Measurements from ENCODE around the gene FGF6. TPM values are rescaled to one million over a fixed set of nuclear protein-coding genes. Genes with fewer than 3 reads are reported as not detected.
A peak's percentile ranks its signal among the peaks of the same experiment; 100 is the strongest.

Gene FGF6
- total and polyA plus RNA-seq, 2 donors (not counting 1 experiment from before 2014, with no cell fraction given) = not detected

DNA sequence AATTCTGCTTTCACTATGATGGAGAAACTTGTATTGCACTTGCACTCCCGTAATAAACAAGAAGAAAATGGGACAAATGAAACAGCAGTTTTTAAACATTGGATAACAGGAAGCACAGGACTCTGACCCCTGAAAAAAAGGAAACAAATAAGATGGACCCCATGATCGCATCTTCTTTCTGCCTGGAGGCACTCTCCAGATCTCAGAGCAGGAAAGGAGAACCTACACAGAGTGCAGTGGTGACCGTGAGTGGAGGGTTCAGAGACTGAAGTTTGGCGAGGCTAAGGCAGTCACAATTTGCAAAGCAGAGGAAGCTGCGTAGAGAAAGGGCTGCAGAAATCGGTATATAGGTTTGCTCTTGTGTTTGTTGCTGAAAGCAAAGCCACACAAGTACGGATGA, 6.1 kb upstream of the FGF6 start:
- no peak overlapping the region for H3K27ac ChIP-seq (ENCODE audit: insufficient read depth, low read length)
- no peak overlapping the region for H2AFZ ChIP-seq (ENCODE audit: low read length)
- no peak overlapping the region for H3K4me2 ChIP-seq (ENCODE audit: extremely low read depth, insufficient read depth, low read length)
- H3K27me3 ChIP-seq (ENCODE audit: control insufficient read depth, insufficient read depth, low read length) = peaks cover 4% of the 10 kb centered on the region
- H3K4me1 ChIP-seq (ENCODE audit: control insufficient read depth, extremely low read depth, insufficient read depth, low read length) = no peaks in the 10 kb centered on the region
- H3K4me3 ChIP-seq (replicated peaks in 1 of 4; ENCODE audit: control extremely low read depth in 1 of 4, insufficient read depth in 1 of 4, low read depth in 3 of 4, low read length in 4 of 4) = no peak overlapping the region
- no peaks in the 10 kb centered on the region for H3K79me2 ChIP-seq (ENCODE audit: control insufficient read depth, insufficient read depth, low read length)
- H3K36me3 ChIP-seq (ENCODE audit: control insufficient read depth, insufficient read depth, low read length) = no peaks in the 10 kb centered on the region
- no peaks in the 10 kb centered on the region for H3K9me3 ChIP-seq (ENCODE audit: control insufficient read depth, insufficient read depth, low read depth, low read length)
- no peak overlapping the region for H3K9ac ChIP-seq (ENCODE audit: insufficient read depth, low read length)
- DNase-seq (ENCODE audit: low read depth in 2 of 2) = no peak
- H4K20me1 ChIP-seq (ENCODE audit: control insufficient read depth, extremely low read depth, insufficient read depth, low read length) = no peaks in the 10 kb centered on the region
- TF ChIP-seq, protein P1, sequence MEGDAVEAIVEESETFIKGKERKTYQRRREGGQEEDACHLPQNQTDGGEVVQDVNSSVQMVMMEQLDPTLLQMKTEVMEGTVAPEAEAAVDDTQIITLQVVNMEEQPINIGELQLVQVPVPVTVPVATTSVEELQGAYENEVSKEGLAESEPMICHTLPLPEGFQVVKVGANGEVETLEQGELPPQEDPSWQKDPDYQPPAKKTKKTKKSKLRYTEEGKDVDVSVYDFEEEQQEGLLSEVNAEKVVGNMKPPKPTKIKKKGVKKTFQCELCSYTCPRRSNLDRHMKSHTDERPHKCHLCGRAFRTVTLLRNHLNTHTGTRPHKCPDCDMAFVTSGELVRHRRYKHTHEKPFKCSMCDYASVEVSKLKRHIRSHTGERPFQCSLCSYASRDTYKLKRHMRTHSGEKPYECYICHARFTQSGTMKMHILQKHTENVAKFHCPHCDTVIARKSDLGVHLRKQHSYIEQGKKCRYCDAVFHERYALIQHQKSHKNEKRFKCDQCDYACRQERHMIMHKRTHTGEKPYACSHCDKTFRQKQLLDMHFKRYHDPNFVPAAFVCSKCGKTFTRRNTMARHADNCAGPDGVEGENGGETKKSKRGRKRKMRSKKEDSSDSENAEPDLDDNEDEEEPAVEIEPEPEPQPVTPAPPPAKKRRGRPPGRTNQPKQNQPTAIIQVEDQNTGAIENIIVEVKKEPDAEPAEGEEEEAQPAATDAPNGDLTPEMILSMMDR (conservative IDR thresholded peaks at IDR 0.05 in 1 of 2, IDR thresholded peaks at IDR 0.05 in 1 of 2; ENCODE audit: low read depth in 1 of 2, low read length in 2 of 2) = no peak
- no peak for TF ChIP-seq EZH2 (IDR thresholded peaks at IDR 0.05; ENCODE audit: low read length, missing control alignments)

DNA sequence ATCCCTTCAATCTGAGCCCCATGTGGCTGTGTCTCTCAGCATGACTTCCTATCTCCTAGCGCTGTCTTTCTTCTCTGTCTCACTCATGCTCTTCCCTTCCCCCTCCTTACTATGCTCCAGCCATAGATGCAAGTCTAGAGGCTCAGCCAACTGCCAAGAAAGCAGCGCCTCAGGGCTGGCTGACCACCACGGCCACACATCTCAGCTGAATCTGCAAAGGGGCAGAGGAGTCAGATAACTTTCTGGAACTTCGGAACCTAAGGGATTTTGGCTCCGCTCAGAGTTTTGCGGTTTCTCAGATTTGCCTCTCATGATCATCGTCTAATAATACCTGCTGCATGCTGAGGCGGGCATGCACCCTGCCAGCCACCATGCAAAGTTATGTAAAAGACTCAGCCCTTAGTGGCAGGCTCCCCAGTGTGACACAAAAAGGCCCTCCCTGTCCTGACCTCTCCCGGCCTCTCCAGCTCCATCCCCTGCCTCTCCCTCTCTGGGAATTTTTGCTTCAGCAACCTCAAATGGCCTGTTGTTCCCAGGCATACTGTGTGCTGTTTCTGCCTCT, 5.0 kb upstream of the FGF6 start:
- no peaks in the 10 kb centered on the region for H4K20me1 ChIP-seq (ENCODE audit: control insufficient read depth, extremely low read depth, insufficient read depth, low read length)
- peak in 1 of 2 donors; percentile 3 for DNase-seq (ENCODE audit: low read depth in 2 of 2)
- no peak overlapping the region for H3K27ac ChIP-seq (ENCODE audit: insufficient read depth, low read length)
- H3K27me3 ChIP-seq (ENCODE audit: control insufficient read depth, insufficient read depth, low read length) = peaks cover 4% of the 10 kb centered on the region
- H3K4me2 ChIP-seq (ENCODE audit: extremely low read depth, insufficient read depth, low read length) = no peak overlapping the region
- H3K9ac ChIP-seq (ENCODE audit: insufficient read depth, low read length) = no peak overlapping the region
- TF ChIP-seq, protein P1 (conservative IDR thresholded peaks at IDR 0.05 in 1 of 2, IDR thresholded peaks at IDR 0.05 in 1 of 2; ENCODE audit: low read depth in 1 of 2, low read length in 2 of 2) = no peak
- TF ChIP-seq EZH2 (IDR thresholded peaks at IDR 0.05; ENCODE audit: low read length, missing control alignments) = no peak
- no peak overlapping the region for H2AFZ ChIP-seq (ENCODE audit: low read length)
- no peaks in the 10 kb centered on the region for H3K4me1 ChIP-seq (ENCODE audit: control insufficient read depth, extremely low read depth, insufficient read depth, low read length)
- no peaks in the 10 kb centered on the region for H3K9me3 ChIP-seq (ENCODE audit: control insufficient read depth, insufficient read depth, low read depth, low read length)
- H3K79me2 ChIP-seq (ENCODE audit: control insufficient read depth, insufficient read depth, low read length) = no peaks in the 10 kb centered on the region
- no peak overlapping the region for H3K4me3 ChIP-seq (replicated peaks in 1 of 4; ENCODE audit: control extremely low read depth in 1 of 4, insufficient read depth in 1 of 4, low read depth in 3 of 4, low read length in 4 of 4)
- no peaks in the 10 kb centered on the region for H3K36me3 ChIP-seq (ENCODE audit: control insufficient read depth, insufficient read depth, low read length)

DNA sequence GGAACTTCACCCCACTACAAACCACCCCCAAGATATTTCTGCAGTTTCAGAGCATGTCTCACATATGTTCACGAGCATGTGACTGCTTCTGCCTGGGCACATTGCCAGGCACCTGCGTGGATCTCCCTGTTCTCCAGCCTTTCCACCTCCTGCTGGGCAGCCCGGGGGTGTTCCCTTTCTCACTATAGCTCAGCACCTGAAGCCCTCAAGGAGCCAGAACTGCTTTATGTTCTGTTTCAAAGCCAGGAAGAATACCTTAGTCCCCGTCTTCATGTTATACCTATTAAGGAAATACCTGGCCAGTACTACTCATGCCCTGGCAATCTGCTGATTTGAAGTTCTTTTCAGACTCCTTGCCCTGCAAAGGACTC, 4.2 kb upstream of the FGF6 start:
- H3K9ac ChIP-seq (ENCODE audit: insufficient read depth, low read length) = no peak overlapping the region
- no peak for DNase-seq (ENCODE audit: low read depth in 2 of 2)
- no peaks in the 10 kb centered on the region for H3K4me1 ChIP-seq (ENCODE audit: control insufficient read depth, extremely low read depth, insufficient read depth, low read length)
- H3K79me2 ChIP-seq (ENCODE audit: control insufficient read depth, insufficient read depth, low read length) = no peaks in the 10 kb centered on the region
- H2AFZ ChIP-seq (ENCODE audit: low read length) = no peak overlapping the region
- TF ChIP-seq, protein P1 (conservative IDR thresholded peaks at IDR 0.05 in 1 of 2, IDR thresholded peaks at IDR 0.05 in 1 of 2; ENCODE audit: low read depth in 1 of 2, low read length in 2 of 2) = no peak
- no peak for TF ChIP-seq EZH2 (IDR thresholded peaks at IDR 0.05; ENCODE audit: low read length, missing control alignments)
- no peaks in the 10 kb centered on the region for H3K36me3 ChIP-seq (ENCODE audit: control insufficient read depth, insufficient read depth, low read length)
- H3K4me3 ChIP-seq (replicated peaks in 1 of 4; ENCODE audit: control extremely low read depth in 1 of 4, insufficient read depth in 1 of 4, low read depth in 3 of 4, low read length in 4 of 4) = no peak overlapping the region
- H3K9me3 ChIP-seq (ENCODE audit: control insufficient read depth, insufficient read depth, low read depth, low read length) = no peaks in the 10 kb centered on the region
- H3K27me3 ChIP-seq (ENCODE audit: control insufficient read depth, insufficient read depth, low read length) = peaks cover 4% of the 10 kb centered on the region
- H4K20me1 ChIP-seq (ENCODE audit: control insufficient read depth, extremely low read depth, insufficient read depth, low read length) = no peaks in the 10 kb centered on the region
- H3K27ac ChIP-seq (ENCODE audit: insufficient read depth, low read length) = no peak overlapping the region
- H3K4me2 ChIP-seq (ENCODE audit: extremely low read depth, insufficient read depth, low read length) = no peak overlapping the region

All from fibroblast of lung (primary cell).